GM12878 (cell line): Measurements from ENCODE around the gene RABL6.

Experiments used
- CEBPB ChIP-seq, 2 experiments: fragments of 150-350 bp in 1 of 2; IDR thresholded peaks; 2 replicates each; pipeline ENCODE4 v1.6.1; 2012 to 2014; ENCODE audit warnings: low read depth in 2 of 2, low read length in 2 of 2, borderline replicate concordance in 1 of 2, inconsistent platforms in 1 of 2
- CHD1 ChIP-seq: IDR thresholded peaks from 2 replicates; pipeline ENCODE4 v1.6.1; 2012; ENCODE audit warnings: low read depth, low read length, improper control_type of control experiment
- RB1 ChIP-seq: fragments of 450-650 bp; formaldehyde crosslinking; IDR thresholded peaks from 2 replicates; pipeline ENCODE4 v1.6.1; 2017; ENCODE audit warnings: mild to moderate bottlenecking, borderline replicate concordance
- SUZ12 ChIP-seq: fragments of 200-600 bp; sonication (generic); IDR thresholded peaks from one replicate; pipeline ENCODE4 v1.6.1; 2018; ENCODE audit warnings: antibody characterized with exemption, mild to moderate bottlenecking; ENCODE audit not compliant: unreplicated experiment
- YY1 ChIP-seq: IDR thresholded peaks from 2 replicates; pipeline ENCODE4 v1.6.1; 2011; ENCODE audit warnings: low read depth, mild to moderate bottlenecking, low read length
- ZNF384 ChIP-seq: IDR thresholded peaks from 2 replicates; pipeline ENCODE4 v1.6.1; 2012; ENCODE audit warnings: low read depth, mild to moderate bottlenecking, low read length, improper control_type of control experiment, borderline replicate concordance
- TF ChIP-seq, protein P1 (sequence below), 3 experiments: IDR thresholded peaks in 2 of 3; conservative IDR thresholded peaks in 1 of 3; 2 replicates each; pipeline ENCODE4 v1.5.1; 2011; ENCODE audit warnings: low read depth in 3 of 3, low read length in 3 of 3, mild to moderate bottlenecking in 3 of 3, control low read depth in 2 of 3, moderate library complexity in 2 of 3, inconsistent platforms in 1 of 3, mixed read lengths in 1 of 3; ENCODE audit not compliant: control insufficient read depth in 2 of 3, insufficient read depth in 1 of 3; ENCODE audit errors: extremely low read depth in 1 of 3
- TF ChIP-seq, protein P2 (sequence below): IDR thresholded peaks from 2 replicates; pipeline ENCODE4 v1.6.1; 2011; ENCODE audit warnings: borderline replicate concordance, low read depth, mild to moderate bottlenecking, moderate library complexity, mixed read lengths, low read length; ENCODE audit not compliant: insufficient read depth; ENCODE audit errors: extremely low read length
- TF ChIP-seq, protein P3 (sequence below): fragments of 450-650 bp; IDR thresholded peaks from 2 replicates; pipeline ENCODE4 v1.6.1; 2018; ENCODE audit warnings: borderline replicate concordance, mild to moderate bottlenecking; ENCODE audit not compliant: partially characterized antibody

DNA sequence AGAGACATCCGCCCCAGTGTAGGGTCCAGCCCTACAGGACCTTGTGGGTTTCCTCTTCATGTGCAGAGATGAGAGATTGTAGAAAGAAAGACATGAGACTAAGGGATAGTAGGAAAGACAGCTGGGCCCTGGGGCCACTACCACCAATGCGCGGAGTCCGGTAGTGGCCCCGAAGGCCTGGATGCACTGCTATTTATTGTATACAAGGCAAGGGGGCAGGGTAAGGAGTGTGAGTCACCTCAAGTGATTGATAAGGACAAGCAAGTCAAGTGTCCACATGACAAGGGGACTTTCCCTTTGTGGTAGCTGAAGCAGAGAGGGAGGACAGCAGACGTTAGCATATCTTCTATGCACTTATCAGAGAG is 22.8 kb upstream of the RABL6 start:
- TF ChIP-seq ZNF384 (no peak), SUZ12 (no peak), CHD1 (no peak), YY1 (no peak), CEBPB (IDR thresholded peaks at IDR 0.05; ENCODE audit: borderline replicate concordance in 1 of 2, low read depth in 2 of 2, low read length in 2 of 2) (no peak), RB1 (no peak)
- TF ChIP-seq, protein P1, sequence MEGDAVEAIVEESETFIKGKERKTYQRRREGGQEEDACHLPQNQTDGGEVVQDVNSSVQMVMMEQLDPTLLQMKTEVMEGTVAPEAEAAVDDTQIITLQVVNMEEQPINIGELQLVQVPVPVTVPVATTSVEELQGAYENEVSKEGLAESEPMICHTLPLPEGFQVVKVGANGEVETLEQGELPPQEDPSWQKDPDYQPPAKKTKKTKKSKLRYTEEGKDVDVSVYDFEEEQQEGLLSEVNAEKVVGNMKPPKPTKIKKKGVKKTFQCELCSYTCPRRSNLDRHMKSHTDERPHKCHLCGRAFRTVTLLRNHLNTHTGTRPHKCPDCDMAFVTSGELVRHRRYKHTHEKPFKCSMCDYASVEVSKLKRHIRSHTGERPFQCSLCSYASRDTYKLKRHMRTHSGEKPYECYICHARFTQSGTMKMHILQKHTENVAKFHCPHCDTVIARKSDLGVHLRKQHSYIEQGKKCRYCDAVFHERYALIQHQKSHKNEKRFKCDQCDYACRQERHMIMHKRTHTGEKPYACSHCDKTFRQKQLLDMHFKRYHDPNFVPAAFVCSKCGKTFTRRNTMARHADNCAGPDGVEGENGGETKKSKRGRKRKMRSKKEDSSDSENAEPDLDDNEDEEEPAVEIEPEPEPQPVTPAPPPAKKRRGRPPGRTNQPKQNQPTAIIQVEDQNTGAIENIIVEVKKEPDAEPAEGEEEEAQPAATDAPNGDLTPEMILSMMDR (IDR thresholded peaks at IDR 0.05 in 2 of 3, conservative IDR thresholded peaks at IDR 0.05 in 1 of 3; ENCODE audit: control insufficient read depth in 2 of 3, extremely low read depth in 1 of 3, insufficient read depth in 1 of 3, low read depth in 3 of 3, low read length in 3 of 3), result no peak
- TF ChIP-seq, protein P2, sequence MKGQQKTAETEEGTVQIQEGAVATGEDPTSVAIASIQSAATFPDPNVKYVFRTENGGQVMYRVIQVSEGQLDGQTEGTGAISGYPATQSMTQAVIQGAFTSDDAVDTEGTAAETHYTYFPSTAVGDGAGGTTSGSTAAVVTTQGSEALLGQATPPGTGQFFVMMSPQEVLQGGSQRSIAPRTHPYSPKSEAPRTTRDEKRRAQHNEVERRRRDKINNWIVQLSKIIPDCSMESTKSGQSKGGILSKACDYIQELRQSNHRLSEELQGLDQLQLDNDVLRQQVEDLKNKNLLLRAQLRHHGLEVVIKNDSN, result no peak
- TF ChIP-seq, protein P3, sequence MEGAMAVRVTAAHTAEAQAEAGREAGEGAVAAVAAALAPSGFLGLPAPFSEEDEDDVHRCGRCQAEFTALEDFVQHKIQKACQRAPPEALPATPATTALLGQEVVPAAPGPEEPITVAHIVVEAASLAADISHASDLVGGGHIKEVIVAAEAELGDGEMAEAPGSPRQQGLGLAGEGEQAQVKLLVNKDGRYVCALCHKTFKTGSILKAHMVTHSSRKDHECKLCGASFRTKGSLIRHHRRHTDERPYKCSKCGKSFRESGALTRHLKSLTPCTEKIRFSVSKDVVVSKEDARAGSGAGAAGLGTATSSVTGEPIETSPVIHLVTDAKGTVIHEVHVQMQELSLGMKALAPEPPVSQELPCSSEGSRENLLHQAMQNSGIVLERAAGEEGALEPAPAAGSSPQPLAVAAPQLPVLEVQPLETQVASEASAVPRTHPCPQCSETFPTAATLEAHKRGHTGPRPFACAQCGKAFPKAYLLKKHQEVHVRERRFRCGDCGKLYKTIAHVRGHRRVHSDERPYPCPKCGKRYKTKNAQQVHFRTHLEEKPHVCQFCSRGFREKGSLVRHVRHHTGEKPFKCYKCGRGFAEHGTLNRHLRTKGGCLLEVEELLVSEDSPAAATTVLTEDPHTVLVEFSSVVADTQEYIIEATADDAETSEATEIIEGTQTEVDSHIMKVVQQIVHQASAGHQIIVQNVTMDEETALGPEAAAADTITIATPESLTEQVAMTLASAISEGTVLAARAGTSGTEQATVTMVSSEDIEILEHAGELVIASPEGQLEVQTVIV, result no peak
